Activated B cell treated with CpG ODN at 0.5 μM for 24 hours (primary cell): ENCODE data around the gene BNC2. TPM values are rescaled to one million over a fixed set of nuclear protein-coding genes. Genes with fewer than 3 reads are reported as not detected.

Source experiments
- ATAC-seq: fragments of 200-7000 bp; cut with Tn5 transposase; one replicate; pipeline ENCODE4 v1.10.0; 2021; ENCODE audit warnings: low read depth, mild to moderate bottlenecking, moderate library complexity
- CTCF ChIA-PET: fragments of 350-600 bp; sonication (Branson Sonifier 250); formaldehyde crosslinking; loops from one replicate; lab custom pipeline; 2021; ENCODE audit warnings: antibody characterized with exemption; lab: Charles Lee
- POLR2A ChIA-PET: fragments of 350-600 bp; sonication (Branson Sonifier 250); formaldehyde crosslinking; loops from one replicate; lab custom pipeline; 2021; ENCODE audit warnings: antibody characterized with exemption; lab: Charles Lee
- DNase-seq: peaks from one replicate; pipeline ENCODE4 v3.0.0; 2022
- H3K27ac Mint-ChIP-seq: one replicate; pipeline ENCODE4 v1.8.0; 2020; ENCODE audit warnings: mixed read lengths
- H3K27me3 Mint-ChIP-seq: one replicate; pipeline ENCODE4 v1.8.0; 2021; ENCODE audit warnings: mixed read lengths
- H3K36me3 Mint-ChIP-seq: one replicate; pipeline ENCODE4 v1.8.0; 2021; ENCODE audit warnings: low read depth, mixed read lengths
- H3K4me1 Mint-ChIP-seq: one replicate; pipeline ENCODE4 v1.8.0; 2021; ENCODE audit warnings: mixed read lengths
- H3K4me3 Mint-ChIP-seq: one replicate; pipeline ENCODE4 v1.8.0; 2020; ENCODE audit warnings: mild to moderate bottlenecking, mixed read lengths
- H3K9me3 Mint-ChIP-seq: one replicate; pipeline ENCODE4 v1.8.0; 2020; ENCODE audit warnings: mixed read lengths
- intact Hi-C: fragments of 100-400 bp; cut with micrococcal nuclease; formaldehyde crosslinking; loops from one replicate; pipeline ENCODE4 v1.15.1; 2024
- total RNA-seq: library from RNA; stranded (reverse); gene quantifications from 2 replicates; pipeline ENCODE4 v1.2.3, GENCODE V29; 2022
- TF ChIP-seq, protein P1 (sequence below): fragments of 200-600 bp; IDR thresholded peaks from one replicate; pipeline ENCODE4 v1.8.0; 2022; ENCODE audit warnings: antibody characterized with exemption, mild to moderate bottlenecking

BNC2 gene
- total RNA-seq, 1 donor from 2014 or later: not detected

DNA sequence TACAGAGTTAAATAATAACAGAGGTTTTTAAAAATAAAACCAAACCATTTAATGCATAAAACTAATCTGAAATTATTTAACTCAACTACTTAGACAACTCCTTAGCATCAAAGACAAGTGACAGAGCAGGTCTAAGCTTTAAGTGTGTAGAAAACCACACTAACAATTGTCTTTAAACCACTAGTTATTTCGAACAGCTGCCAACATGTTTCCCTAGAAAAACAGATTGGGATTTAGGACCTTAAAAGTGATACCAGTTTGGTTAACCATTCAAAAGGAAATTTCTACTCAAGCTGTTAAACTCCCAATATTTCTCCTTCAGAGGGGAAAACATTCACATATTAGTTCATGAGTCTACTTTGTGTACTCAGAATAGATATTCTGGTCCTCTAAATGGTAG lies 208.7 kb downstream of the BNC2 start:
- H3K36me3 Mint-ChIP-seq: no peaks in the 10 kb centered on the region
- DNase-seq (no peak), ATAC-seq (no peak)
- H3K4me1 Mint-ChIP-seq: no peaks in the 10 kb centered on the region
- H3K4me3 Mint-ChIP-seq: no peak overlapping the region
- H3K27ac Mint-ChIP-seq: no peak overlapping the region
- ChIA-PET POLR2A (no interaction called here), CTCF (no interaction called here)
- no peaks in the 10 kb centered on the region for H3K27me3 Mint-ChIP-seq
- H3K9me3 Mint-ChIP-seq: peaks cover 10% of the 10 kb centered on the region
- TF ChIP-seq, protein P1, sequence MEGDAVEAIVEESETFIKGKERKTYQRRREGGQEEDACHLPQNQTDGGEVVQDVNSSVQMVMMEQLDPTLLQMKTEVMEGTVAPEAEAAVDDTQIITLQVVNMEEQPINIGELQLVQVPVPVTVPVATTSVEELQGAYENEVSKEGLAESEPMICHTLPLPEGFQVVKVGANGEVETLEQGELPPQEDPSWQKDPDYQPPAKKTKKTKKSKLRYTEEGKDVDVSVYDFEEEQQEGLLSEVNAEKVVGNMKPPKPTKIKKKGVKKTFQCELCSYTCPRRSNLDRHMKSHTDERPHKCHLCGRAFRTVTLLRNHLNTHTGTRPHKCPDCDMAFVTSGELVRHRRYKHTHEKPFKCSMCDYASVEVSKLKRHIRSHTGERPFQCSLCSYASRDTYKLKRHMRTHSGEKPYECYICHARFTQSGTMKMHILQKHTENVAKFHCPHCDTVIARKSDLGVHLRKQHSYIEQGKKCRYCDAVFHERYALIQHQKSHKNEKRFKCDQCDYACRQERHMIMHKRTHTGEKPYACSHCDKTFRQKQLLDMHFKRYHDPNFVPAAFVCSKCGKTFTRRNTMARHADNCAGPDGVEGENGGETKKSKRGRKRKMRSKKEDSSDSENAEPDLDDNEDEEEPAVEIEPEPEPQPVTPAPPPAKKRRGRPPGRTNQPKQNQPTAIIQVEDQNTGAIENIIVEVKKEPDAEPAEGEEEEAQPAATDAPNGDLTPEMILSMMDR: no peak
- intact Hi-C loops: no loop called here

DNA sequence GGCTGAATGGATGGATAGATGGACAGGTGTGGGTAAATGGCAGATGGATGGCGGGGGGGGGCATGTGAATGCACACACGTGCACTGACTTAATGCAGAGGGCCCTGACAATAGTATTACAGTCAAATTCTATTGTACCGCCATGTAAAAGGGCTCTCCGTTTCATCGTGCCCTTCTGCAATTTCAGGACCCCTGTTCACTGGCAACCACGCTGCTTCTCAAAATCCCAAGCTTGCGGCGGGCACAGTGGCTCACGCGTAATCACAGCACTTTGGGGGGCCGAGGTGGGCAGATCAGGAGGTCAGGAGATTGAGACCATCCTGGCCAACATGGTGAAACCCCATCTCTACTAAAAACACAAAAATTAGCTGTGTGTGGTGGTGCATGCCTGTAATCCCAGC lies 211.4 kb downstream of the BNC2 start:
- no peaks in the 10 kb centered on the region for H3K4me1 Mint-ChIP-seq
- no peaks in the 10 kb centered on the region for H3K36me3 Mint-ChIP-seq
- no peak overlapping the region for H3K4me3 Mint-ChIP-seq
- TF ChIP-seq, protein P1: no peak
- H3K27me3 Mint-ChIP-seq: no peaks in the 10 kb centered on the region
- intact Hi-C loops: no loop called here
- ATAC-seq (no peak), DNase-seq (no peak)
- no peak overlapping the region for H3K27ac Mint-ChIP-seq
- peaks cover 10% of the 10 kb centered on the region for H3K9me3 Mint-ChIP-seq
- CTCF ChIA-PET: no interaction called here
- POLR2A ChIA-PET: no interaction called here

DNA sequence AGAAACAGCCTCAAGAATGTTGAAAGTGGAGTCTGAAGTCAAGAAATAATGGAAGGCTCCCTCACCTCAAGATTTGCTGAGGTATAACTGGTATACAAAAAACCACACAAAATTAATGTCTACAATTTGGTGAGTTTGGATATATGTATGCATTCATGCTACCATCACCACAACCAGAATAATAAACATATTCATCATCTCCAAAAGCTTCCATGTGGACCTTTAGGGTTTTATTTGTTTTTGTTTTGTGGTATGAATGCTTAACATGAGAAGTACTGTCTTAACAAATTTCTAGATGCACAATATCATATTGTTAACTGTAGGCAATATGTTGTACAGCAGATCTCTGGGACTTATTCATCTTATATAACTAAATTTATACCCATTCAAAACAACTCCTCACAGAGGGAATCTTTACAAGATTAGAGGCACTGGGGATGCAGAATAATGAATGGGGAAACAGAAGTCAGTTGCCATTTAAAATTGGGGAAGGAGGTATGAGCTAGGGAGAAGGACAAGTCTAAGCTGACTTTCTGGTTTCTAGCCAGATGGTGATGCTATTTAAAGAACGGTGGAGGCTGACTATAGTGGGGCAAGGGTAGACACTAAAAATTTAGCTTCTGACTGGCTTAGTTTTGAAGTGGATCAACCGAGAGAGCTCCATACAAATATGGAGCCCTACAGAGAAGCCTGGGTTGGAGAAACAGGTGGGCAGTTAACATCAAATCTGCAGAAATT lies 213.9 kb downstream of the BNC2 start:
- intact Hi-C loops: no loop called here
- POLR2A ChIA-PET: no interaction called here
- CTCF ChIA-PET: no interaction called here
- Mint-ChIP-seq H3K4me1 (no peaks in the 10 kb centered on the region), H3K36me3 (no peaks in the 10 kb centered on the region), H3K27me3 (no peaks in the 10 kb centered on the region), H3K27ac (no peak overlapping the region), H3K4me3 (no peak overlapping the region), H3K9me3 (peaks cover 8% of the 10 kb centered on the region)
- no peak for ATAC-seq
- DNase-seq: no peak
- TF ChIP-seq, protein P1: no peak

DNA sequence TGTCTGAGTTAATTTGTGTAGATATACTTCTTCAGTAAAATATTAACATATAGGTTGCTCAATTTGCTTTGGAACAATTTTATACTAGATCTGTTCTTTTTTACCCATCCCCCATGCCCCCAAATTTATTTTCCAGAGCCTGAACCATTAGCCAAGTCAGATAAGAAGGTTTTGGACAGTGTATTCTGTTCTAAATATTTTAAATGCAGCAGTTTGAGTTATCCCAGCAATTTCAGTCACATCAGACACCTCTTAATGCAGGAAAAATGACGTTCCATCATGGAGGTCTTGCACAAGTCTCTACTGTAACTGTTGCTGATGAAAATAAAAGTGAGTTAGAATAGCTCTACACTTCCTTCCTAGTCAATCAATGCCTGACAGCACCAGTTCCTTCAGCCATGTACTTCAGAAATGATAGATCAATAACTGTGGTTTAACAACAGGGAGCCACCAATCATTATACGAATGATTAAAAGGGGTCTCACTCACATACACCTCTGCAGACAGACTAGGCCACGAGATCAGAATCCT lies 215.8 kb downstream of the BNC2 start:
- Mint-ChIP-seq H3K9me3 (peaks cover 5% of the 10 kb centered on the region), H3K27ac (no peak overlapping the region), H3K27me3 (no peaks in the 10 kb centered on the region), H3K4me3 (no peak overlapping the region), H3K36me3 (no peaks in the 10 kb centered on the region), H3K4me1 (no peaks in the 10 kb centered on the region)
- ChIA-PET CTCF (no interaction called here), POLR2A (no interaction called here)
- intact Hi-C loops: no loop called here
- DNase-seq: no peak
- no peak for ATAC-seq
- TF ChIP-seq, protein P1: no peak

DNA sequence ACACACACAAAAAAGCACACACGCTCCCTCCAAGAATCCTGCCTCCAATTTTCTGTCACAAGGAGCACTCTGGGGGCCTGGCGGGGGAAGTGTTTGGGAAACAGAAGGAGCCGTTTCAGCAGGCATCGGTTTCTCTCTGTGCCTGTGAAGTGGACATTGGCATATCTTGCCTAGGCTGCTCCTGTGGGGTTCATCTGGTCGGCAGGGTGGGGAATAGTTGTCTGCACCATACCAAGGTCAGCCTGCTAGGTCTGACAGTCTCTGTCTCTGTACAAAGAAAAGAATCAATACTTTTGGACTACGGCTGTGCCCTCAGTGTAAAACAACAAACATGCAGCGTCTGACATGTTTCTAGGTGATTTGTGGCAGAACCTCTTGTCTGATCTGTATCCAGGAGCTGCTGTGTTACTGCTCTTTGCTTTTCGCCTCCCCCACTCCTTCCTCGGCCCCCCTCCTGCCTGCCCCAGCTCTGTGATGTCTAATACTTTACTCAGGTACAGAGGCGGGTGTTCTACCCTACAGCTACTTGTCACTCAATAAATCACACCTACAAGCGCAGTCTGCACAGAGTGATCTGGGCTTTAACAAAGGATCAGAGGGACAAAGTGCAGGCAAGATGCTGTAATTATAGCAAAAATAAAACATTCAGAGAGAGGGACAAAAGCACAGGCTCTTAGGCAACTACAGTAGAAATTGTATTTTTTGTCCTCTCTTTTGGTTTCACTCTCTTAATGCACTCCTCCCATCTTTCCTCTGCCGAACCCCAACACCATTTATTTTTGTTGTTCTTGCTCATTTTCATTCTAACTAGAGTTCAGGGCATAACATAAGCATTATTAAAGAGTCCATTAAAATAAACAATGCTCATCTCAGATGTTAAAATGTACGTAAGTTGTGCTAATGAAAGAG lies 216.7 kb downstream of the BNC2 start:
- ATAC-seq: no peak
- Mint-ChIP-seq H3K4me1 (no peaks in the 10 kb centered on the region), H3K4me3 (no peak overlapping the region), H3K36me3 (no peaks in the 10 kb centered on the region), H3K9me3 (peaks cover 3% of the 10 kb centered on the region), H3K27me3 (no peaks in the 10 kb centered on the region), H3K27ac (no peak overlapping the region)
- intact Hi-C loops: no loop called here
- ChIA-PET CTCF (no interaction called here), POLR2A (no interaction called here)
- DNase-seq: no peak
- TF ChIP-seq, protein P1: no peak
